Mucosa of stomach (tissue), 1 donor: ENCODE data around the gene NCAPD3.

Source experiments
- H3K27me3 ChIP-seq: one replicate; pipeline ENCODE4 v1.7.0; 2013; ENCODE audit warnings: mild to moderate bottlenecking, low read length; ENCODE audit not compliant: control insufficient read depth, insufficient read depth
- H3K36me3 ChIP-seq: one replicate; pipeline ENCODE4 v1.7.0; 2013; ENCODE audit warnings: low read length; ENCODE audit not compliant: control insufficient read depth, insufficient read depth
- H3K4me1 ChIP-seq: one replicate; pipeline ENCODE4 v1.7.0; 2013; ENCODE audit warnings: mild to moderate bottlenecking, low read length; ENCODE audit not compliant: control insufficient read depth, insufficient read depth
- H3K4me3 ChIP-seq: one replicate; pipeline ENCODE4 v1.7.0; 2013; ENCODE audit warnings: low read length
- H3K9ac ChIP-seq: one replicate; pipeline ENCODE4 v1.7.0; 2013; ENCODE audit warnings: mild to moderate bottlenecking, low read length, moderate library complexity
- H3K9me3 ChIP-seq: one replicate; pipeline ENCODE4 v1.7.0; 2013; ENCODE audit warnings: mild to moderate bottlenecking, low read length, moderate library complexity; ENCODE audit not compliant: control insufficient read depth
- donor health status: Pancreatic carcinoma.

NCAPD3 gene, protein sequence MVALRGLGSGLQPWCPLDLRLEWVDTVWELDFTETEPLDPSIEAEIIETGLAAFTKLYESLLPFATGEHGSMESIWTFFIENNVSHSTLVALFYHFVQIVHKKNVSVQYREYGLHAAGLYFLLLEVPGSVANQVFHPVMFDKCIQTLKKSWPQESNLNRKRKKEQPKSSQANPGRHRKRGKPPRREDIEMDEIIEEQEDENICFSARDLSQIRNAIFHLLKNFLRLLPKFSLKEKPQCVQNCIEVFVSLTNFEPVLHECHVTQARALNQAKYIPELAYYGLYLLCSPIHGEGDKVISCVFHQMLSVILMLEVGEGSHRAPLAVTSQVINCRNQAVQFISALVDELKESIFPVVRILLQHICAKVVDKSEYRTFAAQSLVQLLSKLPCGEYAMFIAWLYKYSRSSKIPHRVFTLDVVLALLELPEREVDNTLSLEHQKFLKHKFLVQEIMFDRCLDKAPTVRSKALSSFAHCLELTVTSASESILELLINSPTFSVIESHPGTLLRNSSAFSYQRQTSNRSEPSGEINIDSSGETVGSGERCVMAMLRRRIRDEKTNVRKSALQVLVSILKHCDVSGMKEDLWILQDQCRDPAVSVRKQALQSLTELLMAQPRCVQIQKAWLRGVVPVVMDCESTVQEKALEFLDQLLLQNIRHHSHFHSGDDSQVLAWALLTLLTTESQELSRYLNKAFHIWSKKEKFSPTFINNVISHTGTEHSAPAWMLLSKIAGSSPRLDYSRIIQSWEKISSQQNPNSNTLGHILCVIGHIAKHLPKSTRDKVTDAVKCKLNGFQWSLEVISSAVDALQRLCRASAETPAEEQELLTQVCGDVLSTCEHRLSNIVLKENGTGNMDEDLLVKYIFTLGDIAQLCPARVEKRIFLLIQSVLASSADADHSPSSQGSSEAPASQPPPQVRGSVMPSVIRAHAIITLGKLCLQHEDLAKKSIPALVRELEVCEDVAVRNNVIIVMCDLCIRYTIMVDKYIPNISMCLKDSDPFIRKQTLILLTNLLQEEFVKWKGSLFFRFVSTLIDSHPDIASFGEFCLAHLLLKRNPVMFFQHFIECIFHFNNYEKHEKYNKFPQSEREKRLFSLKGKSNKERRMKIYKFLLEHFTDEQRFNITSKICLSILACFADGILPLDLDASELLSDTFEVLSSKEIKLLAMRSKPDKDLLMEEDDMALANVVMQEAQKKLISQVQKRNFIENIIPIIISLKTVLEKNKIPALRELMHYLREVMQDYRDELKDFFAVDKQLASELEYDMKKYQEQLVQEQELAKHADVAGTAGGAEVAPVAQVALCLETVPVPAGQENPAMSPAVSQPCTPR (N-terminal part only)

GRCh38 chr11:134223836-134224709 lies at the start of gene NCAPD3, which contains the start of gene VPS26B:
Gene NCAPD3, minus strand, starts transcription at chr11:134223967. Its CDS starts 41 bp downstream, at chr11:134223926.
Gene VPS26B, plus strand, starts transcription at chr11:134224671. Its CDS starts 452 bp downstream, at chr11:134225123.
- peak within 1 kb of the TSS; percentile 78 for H3K9ac ChIP-seq
- H3K27me3 ChIP-seq, result no peaks in the 10 kb centered on the region
- peaks cover 6% of the 10 kb centered on the region for H3K4me1 ChIP-seq
- no peaks in the 10 kb centered on the region for H3K9me3 ChIP-seq
- H3K36me3 ChIP-seq, result no peaks in the 10 kb centered on the region
- H3K4me3 ChIP-seq, result peak within 1 kb of the TSS; percentile 90

GRCh38 chr11:134273317-134273712 lies 49.5 kb upstream of the NCAPD3 start:
- Histone ChIP-seq H3K9me3 (no peaks in the 10 kb centered on the region), H3K27me3 (peaks cover 70% of the 10 kb centered on the region), H3K9ac (no peak overlapping the region), H3K36me3 (no peaks in the 10 kb centered on the region), H3K4me3 (no peak overlapping the region), H3K4me1 (peaks cover 12% of the 10 kb centered on the region)

GRCh38 chr11:134272381-134273316 lies 48.9 kb upstream of the NCAPD3 start:
- H3K4me3 ChIP-seq, result no peak overlapping the region
- no peaks in the 10 kb centered on the region for H3K9me3 ChIP-seq
- peaks cover 63% of the 10 kb centered on the region for H3K27me3 ChIP-seq
- H3K9ac ChIP-seq, result no peak overlapping the region
- no peaks in the 10 kb centered on the region for H3K36me3 ChIP-seq
- peaks cover 12% of the 10 kb centered on the region for H3K4me1 ChIP-seq

DNA sequence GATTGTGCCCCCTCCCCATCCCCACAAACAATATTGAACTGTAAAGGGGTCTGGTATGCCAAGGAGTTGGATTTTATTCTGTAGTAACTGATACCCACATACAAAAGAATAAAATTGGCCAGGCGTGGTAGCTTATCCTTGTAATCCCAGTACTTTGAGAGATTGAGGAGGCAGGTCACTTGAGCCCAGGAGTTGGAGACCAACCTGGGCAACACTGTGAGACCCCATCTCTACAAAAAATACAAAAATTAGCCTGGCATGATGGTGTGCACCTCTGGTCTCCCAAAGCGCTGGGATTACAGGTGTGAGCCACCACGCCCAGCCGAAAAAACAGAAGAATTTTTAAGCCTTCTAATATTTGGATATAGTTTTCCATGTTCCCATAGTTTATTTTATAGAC lies 48.2 kb upstream of the NCAPD3 start:
- no peaks in the 10 kb centered on the region for H3K36me3 ChIP-seq
- no peak overlapping the region for H3K4me3 ChIP-seq
- H3K9me3 ChIP-seq, result no peaks in the 10 kb centered on the region
- peaks cover 14% of the 10 kb centered on the region for H3K4me1 ChIP-seq
- H3K27me3 ChIP-seq, result peaks cover 56% of the 10 kb centered on the region
- no peak overlapping the region for H3K9ac ChIP-seq

- Histone ChIP-seq H3K9ac (no peak overlapping the region), H3K36me3 (no peaks in the 10 kb centered on the region), H3K4me1 (peaks cover 9% of the 10 kb centered on the region), H3K27me3 (peaks cover 39% of the 10 kb centered on the region), H3K9me3 (no peaks in the 10 kb centered on the region), H3K4me3 (no peak overlapping the region)
Measured at GRCh38 chr11:134270250-134270714, 46.5 kb upstream of the NCAPD3 start.

GRCh38 chr11:134267966-134268365 lies 44.2 kb upstream of the NCAPD3 start:
- Histone ChIP-seq H3K4me1 (peaks cover 9% of the 10 kb centered on the region), H3K27me3 (peaks cover 17% of the 10 kb centered on the region), H3K9me3 (no peaks in the 10 kb centered on the region), H3K9ac (no peak overlapping the region), H3K36me3 (no peaks in the 10 kb centered on the region), H3K4me3 (no peak overlapping the region)

DNA sequence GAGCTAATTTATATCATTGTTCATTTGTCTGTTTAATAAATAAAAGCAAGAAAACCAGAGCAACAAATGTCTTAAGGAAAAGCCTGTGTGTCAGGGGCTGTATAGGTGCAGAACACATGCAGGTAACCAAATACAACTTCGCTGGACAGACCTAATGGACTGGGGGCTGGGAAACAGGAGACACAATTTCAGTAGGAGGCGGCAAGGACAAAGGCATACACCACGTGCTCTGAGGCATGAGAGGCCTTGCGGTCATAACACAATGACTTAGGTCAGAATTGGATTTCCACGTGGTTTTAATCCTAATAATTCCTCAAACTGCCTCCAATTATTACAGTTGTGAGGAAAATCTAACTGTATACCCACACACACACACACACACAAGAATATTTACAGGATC lies 43.7 kb upstream of the NCAPD3 start:
- Histone ChIP-seq H3K9me3 (no peaks in the 10 kb centered on the region), H3K27me3 (peaks cover 12% of the 10 kb centered on the region), H3K4me3 (no peak overlapping the region), H3K9ac (no peak overlapping the region), H3K36me3 (no peaks in the 10 kb centered on the region), H3K4me1 (peaks cover 9% of the 10 kb centered on the region)

GRCh38 chr11:134266841-134267251 lies 43.1 kb upstream of the NCAPD3 start:
- no peak overlapping the region for H3K9ac ChIP-seq
- H3K27me3 ChIP-seq, result peaks cover 11% of the 10 kb centered on the region
- H3K4me1 ChIP-seq, result peaks cover 9% of the 10 kb centered on the region
- no peaks in the 10 kb centered on the region for H3K36me3 ChIP-seq
- no peaks in the 10 kb centered on the region for H3K9me3 ChIP-seq
- no peak overlapping the region for H3K4me3 ChIP-seq

DNA sequence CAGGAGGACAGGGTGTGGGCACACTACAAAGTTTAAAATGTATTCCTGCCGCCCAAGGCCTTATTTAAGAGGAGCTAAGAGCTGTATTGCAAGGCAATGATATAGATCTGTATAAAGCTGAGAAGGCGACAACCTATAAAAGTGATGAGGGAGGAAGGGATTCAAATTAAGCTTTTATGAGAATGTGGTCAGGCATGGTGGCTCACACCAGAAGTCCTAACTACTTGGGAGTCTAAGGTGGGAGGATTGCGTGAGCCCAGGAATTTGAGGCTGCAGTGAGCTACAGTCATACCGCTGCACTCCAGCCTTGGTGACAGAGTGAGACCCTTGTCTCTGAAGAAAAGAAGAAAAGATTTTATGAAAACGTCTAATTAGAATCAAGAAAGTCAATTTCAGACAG lies 42.7 kb upstream of the NCAPD3 start:
- H3K36me3 ChIP-seq, result no peaks in the 10 kb centered on the region
- peaks cover 9% of the 10 kb centered on the region for H3K4me1 ChIP-seq
- no peak overlapping the region for H3K9ac ChIP-seq
- no peaks in the 10 kb centered on the region for H3K9me3 ChIP-seq
- peaks cover 7% of the 10 kb centered on the region for H3K27me3 ChIP-seq
- no peak overlapping the region for H3K4me3 ChIP-seq
